Breast epithelium (tissue), 3 donors: Measurements from ENCODE around the gene SMAD7.

Experiments used
- POLR2A ChIP-seq: fragments of 450-650 bp; IDR thresholded peaks from one replicate; pipeline ENCODE4 v1.6.1; 2016; ENCODE audit warnings: antibody characterized with exemption, mild to moderate bottlenecking, moderate library complexity
- POLR2AphosphoS5 ChIP-seq, 3 donors: sonication (generic); formaldehyde crosslinking; IDR thresholded peaks; one replicate each; pipeline ENCODE4 v1.6.1; 2017; ENCODE audit warnings: antibody characterized with exemption in 3 of 3
- TF ChIP-seq, protein P1 (sequence below), 3 donors: fragments of 450-650 bp; IDR thresholded peaks; one replicate each; pipeline ENCODE4 v1.5.1; 2016 to 2017; ENCODE audit warnings: antibody characterized with exemption in 3 of 3, mild to moderate bottlenecking in 3 of 3, moderate library complexity in 3 of 3

- TF ChIP-seq, protein P1, sequence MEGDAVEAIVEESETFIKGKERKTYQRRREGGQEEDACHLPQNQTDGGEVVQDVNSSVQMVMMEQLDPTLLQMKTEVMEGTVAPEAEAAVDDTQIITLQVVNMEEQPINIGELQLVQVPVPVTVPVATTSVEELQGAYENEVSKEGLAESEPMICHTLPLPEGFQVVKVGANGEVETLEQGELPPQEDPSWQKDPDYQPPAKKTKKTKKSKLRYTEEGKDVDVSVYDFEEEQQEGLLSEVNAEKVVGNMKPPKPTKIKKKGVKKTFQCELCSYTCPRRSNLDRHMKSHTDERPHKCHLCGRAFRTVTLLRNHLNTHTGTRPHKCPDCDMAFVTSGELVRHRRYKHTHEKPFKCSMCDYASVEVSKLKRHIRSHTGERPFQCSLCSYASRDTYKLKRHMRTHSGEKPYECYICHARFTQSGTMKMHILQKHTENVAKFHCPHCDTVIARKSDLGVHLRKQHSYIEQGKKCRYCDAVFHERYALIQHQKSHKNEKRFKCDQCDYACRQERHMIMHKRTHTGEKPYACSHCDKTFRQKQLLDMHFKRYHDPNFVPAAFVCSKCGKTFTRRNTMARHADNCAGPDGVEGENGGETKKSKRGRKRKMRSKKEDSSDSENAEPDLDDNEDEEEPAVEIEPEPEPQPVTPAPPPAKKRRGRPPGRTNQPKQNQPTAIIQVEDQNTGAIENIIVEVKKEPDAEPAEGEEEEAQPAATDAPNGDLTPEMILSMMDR (IDR thresholded peaks at IDR 0.05): no peak
- no peak for TF ChIP-seq POLR2AphosphoS5 (IDR thresholded peaks at IDR 0.05)
- TF ChIP-seq POLR2A: no peak
These were observed 66.0 kb downstream of the SMAD7 start for GRCh38 chr18:48884771-48885170.
